Measurements from ENCODE around the gene GPR62. TPM values are rescaled to one million over a fixed set of nuclear protein-coding genes. Genes with fewer than 3 reads are reported as not detected.

The GPR62 gene
- total and polyA plus RNA-seq, 2 experiments from 2014 or later, result 0.10 to 0.38 TPM

DNA sequence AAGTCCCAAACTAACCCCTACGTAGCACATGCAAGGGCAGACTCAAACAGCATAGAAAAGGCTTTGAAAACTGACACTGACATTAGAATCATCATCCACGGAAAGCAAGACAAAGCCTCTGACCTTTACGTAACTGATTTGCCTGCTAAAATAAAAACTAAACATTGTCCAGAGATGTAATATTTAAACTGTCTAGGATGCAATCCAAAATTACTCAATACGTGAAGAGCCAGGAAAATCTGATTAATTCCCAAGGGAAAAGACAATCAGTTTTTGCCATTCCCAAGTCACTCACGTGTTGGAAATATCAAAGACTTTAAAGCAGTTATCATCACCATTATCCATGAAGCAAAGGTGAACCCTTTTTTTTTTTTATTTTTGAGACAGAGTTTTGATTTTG is 38.8 kb upstream of the GPR62 start (continued):
- TF ChIP-seq, protein P1, sequence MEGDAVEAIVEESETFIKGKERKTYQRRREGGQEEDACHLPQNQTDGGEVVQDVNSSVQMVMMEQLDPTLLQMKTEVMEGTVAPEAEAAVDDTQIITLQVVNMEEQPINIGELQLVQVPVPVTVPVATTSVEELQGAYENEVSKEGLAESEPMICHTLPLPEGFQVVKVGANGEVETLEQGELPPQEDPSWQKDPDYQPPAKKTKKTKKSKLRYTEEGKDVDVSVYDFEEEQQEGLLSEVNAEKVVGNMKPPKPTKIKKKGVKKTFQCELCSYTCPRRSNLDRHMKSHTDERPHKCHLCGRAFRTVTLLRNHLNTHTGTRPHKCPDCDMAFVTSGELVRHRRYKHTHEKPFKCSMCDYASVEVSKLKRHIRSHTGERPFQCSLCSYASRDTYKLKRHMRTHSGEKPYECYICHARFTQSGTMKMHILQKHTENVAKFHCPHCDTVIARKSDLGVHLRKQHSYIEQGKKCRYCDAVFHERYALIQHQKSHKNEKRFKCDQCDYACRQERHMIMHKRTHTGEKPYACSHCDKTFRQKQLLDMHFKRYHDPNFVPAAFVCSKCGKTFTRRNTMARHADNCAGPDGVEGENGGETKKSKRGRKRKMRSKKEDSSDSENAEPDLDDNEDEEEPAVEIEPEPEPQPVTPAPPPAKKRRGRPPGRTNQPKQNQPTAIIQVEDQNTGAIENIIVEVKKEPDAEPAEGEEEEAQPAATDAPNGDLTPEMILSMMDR (conservative IDR thresholded peaks at IDR 0.05; ENCODE audit: low read depth in 2 of 2), result no peak
- TF ChIP-seq CREB1 (CRISPR knock-in tag; IDR thresholded peaks at IDR 0.05; ENCODE audit: low read depth) (no peak), ZNF331 (CRISPR knock-in tag; IDR thresholded peaks at IDR 0.05; ENCODE audit: low read depth) (no peak), EZH2 (IDR thresholded peaks at IDR 0.05; ENCODE audit: low read depth, unreplicated experiment) (no peak), ETS1 (IDR thresholded peaks at IDR 0.05) (no peak), STAT1 (IDR thresholded peaks at IDR 0.05; ENCODE audit: unreplicated experiment) (no peak)
- TF ChIP-seq, protein P2, sequence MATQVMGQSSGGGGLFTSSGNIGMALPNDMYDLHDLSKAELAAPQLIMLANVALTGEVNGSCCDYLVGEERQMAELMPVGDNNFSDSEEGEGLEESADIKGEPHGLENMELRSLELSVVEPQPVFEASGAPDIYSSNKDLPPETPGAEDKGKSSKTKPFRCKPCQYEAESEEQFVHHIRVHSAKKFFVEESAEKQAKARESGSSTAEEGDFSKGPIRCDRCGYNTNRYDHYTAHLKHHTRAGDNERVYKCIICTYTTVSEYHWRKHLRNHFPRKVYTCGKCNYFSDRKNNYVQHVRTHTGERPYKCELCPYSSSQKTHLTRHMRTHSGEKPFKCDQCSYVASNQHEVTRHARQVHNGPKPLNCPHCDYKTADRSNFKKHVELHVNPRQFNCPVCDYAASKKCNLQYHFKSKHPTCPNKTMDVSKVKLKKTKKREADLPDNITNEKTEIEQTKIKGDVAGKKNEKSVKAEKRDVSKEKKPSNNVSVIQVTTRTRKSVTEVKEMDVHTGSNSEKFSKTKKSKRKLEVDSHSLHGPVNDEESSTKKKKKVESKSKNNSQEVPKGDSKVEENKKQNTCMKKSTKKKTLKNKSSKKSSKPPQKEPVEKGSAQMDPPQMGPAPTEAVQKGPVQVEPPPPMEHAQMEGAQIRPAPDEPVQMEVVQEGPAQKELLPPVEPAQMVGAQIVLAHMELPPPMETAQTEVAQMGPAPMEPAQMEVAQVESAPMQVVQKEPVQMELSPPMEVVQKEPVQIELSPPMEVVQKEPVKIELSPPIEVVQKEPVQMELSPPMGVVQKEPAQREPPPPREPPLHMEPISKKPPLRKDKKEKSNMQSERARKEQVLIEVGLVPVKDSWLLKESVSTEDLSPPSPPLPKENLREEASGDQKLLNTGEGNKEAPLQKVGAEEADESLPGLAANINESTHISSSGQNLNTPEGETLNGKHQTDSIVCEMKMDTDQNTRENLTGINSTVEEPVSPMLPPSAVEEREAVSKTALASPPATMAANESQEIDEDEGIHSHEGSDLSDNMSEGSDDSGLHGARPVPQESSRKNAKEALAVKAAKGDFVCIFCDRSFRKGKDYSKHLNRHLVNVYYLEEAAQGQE (IDR thresholded peaks at IDR 0.05; ENCODE audit: unreplicated experiment), result no peak

DNA sequence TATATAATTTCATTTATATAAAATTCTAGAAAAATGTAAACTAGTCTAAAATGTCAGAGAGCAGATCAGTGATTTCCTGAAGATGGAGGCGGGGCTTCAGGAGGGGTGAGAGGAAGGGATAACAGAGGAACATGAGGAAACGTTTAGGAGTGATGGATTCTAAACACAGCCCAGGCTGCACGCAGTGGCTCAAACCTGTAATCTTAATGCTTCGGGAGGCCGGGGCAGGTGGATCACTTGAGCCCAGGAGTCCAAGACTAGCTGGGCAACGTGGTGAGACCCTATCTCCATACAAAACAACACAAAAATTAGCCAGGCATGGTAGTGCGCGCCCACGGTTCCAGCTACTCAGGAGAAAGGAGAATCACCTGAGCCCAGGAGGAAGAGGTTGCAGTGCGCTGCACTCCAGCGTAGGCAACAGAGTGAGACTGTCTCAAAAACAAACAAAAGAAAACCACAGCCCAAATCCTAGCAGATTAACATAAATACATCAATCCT is 34.1 kb upstream of the GPR62 start:
- no peaks in the 10 kb centered on the region for H3K9me2 ChIP-seq (ENCODE audit: insufficient read depth)
- H3K9me3 Mint-ChIP-seq, result no peaks in the 10 kb centered on the region
- H4K20me1 ChIP-seq (replicated peaks; ENCODE audit: insufficient read depth), result no peaks in the 10 kb centered on the region
- no peaks in the 10 kb centered on the region for H3K4me1 ChIP-seq (ENCODE audit: insufficient read depth)
- no peak overlapping the region for H3K4me3 Mint-ChIP-seq
- H3K4me3 ChIP-seq, result no peak overlapping the region
- H3K4me1 Mint-ChIP-seq, result peaks cover 3% of the 10 kb centered on the region; the same call in 2 of the 3 replicates
- no peaks in the 10 kb centered on the region for H3K27me3 Mint-ChIP-seq (ENCODE audit: insufficient read depth, low read depth, poor library complexity)
- H3K36me3 ChIP-seq (ENCODE audit: insufficient read depth), result no peaks in the 10 kb centered on the region
- no peak overlapping the region for H3K27ac Mint-ChIP-seq
- H3K4me2 ChIP-seq, result no peak overlapping the region
- no peaks in the 10 kb centered on the region for H3K36me3 Mint-ChIP-seq (ENCODE audit: low read depth)
- no peak for DNase-seq (ENCODE audit: low spot score)
- H3F3A ChIP-seq (replicated peaks; ENCODE audit: low read depth), result no peaks in the 10 kb centered on the region
- H2AFZ ChIP-seq, result no peak overlapping the region
- H3K79me2 ChIP-seq (replicated peaks; ENCODE audit: insufficient read depth), result no peaks in the 10 kb centered on the region
- no peak overlapping the region for H3K27ac ChIP-seq (ENCODE audit: low read depth)
- H3K27me3 ChIP-seq (ENCODE audit: insufficient read depth), result no peaks in the 10 kb centered on the region
- no peak for ATAC-seq
- TF ChIP-seq POLR2AphosphoS5 (IDR thresholded peaks at IDR 0.05; ENCODE audit: low read depth) (no peak), ZNF114 (CRISPR knock-in tag; IDR thresholded peaks at IDR 0.05) (no peak), JUNB (IDR thresholded peaks at IDR 0.05; ENCODE audit: unreplicated experiment) (no peak)
- TF ChIP-seq, protein P1 (conservative IDR thresholded peaks at IDR 0.05; ENCODE audit: low read depth in 2 of 2), result no peak
